Measurements from ENCODE around the gene OR2L8. TPM values are rescaled to one million over a fixed set of nuclear protein-coding genes. Genes with fewer than 3 reads are reported as not detected.

The OR2L8 gene
- polyA plus RNA-seq, 3 donors: not detected

GRCh38 chr1:247966532-247967204, 18.0 kb downstream of the OR2L8 start:
- intact Hi-C loops (cut with micrococcal nuclease): no loop called here
- H3K4me2 ChIP-seq (replicated peaks; ENCODE audit: extremely low read depth, low read length, poor library complexity, severe bottlenecking): peak overlapping the region; percentile 29

GRCh38 chr1:247992986-247993385, 44.3 kb downstream of the OR2L8 start:
- Mint-ChIP-seq H3K4me1 (no peaks in the 10 kb centered on the region), H3K36me3 (no peaks in the 10 kb centered on the region), H3K4me3 (no peak overlapping the region), H3K27ac (no peak overlapping the region), H3K9me3 (peaks cover 0 to 2% (median 0%) of the 10 kb centered on the region in 7 donors), H3K27me3 (ENCODE audit: low read depth in 3 of 3) (peaks cover 0 to 1% (median 0%) of the 10 kb centered on the region in 3 donors)
- H3K79me2 ChIP-seq (ENCODE audit: insufficient read depth, low read length): no peaks in the 10 kb centered on the region
- H4K20me1 ChIP-seq (ENCODE audit: insufficient read depth, low read length): no peaks in the 10 kb centered on the region
- H3K4me3 ChIP-seq (replicated peaks in 1 of 3; ENCODE audit: low read depth in 2 of 3, low read length in 3 of 3): no peak overlapping the region
- no peak overlapping the region for H2AFZ ChIP-seq (ENCODE audit: insufficient read depth, low read depth, low read length, poor library complexity, severe bottlenecking)
- TF ChIP-seq CTCF (IDR thresholded peaks at IDR 0.05): no peak
- no peak overlapping the region for H3K4me2 ChIP-seq (replicated peaks; ENCODE audit: extremely low read depth, low read length, poor library complexity, severe bottlenecking)
- no peaks in the 10 kb centered on the region for H3K9me3 ChIP-seq (replicated peaks in 1 of 2; ENCODE audit: control insufficient read depth in 1 of 2, insufficient read depth in 1 of 2, low read length in 2 of 2)
- H3K27me3 ChIP-seq (ENCODE audit: control insufficient read depth in 2 of 2, insufficient read depth in 2 of 2, low read length in 2 of 2): no peaks in the 10 kb centered on the region
- DNase-seq: no peak
- no peak overlapping the region for H3K27ac ChIP-seq (ENCODE audit: low read depth in 1 of 2, low read length in 2 of 2)
- no CpG with 5 or more reads among the region's 2 CpGs for WGBS (ENCODE audit: insufficient coverage)
- intact Hi-C loops (cut with micrococcal nuclease): no loop called here
- H3K36me3 ChIP-seq (replicated peaks in 1 of 2; ENCODE audit: control insufficient read depth in 1 of 2, insufficient read depth in 2 of 2, low read length in 2 of 2): no peaks in the 10 kb centered on the region
- H3K9ac ChIP-seq (ENCODE audit: insufficient read depth, low read length, poor library complexity, severe bottlenecking): no peak overlapping the region
- no peaks in the 10 kb centered on the region for H3K4me1 ChIP-seq (ENCODE audit: control insufficient read depth in 1 of 2, insufficient read depth in 2 of 2, low read length in 2 of 2)

More at GRCh38 chr1:247966532-247967204, 18.0 kb downstream of the OR2L8 start:
- WGBS (ENCODE audit: insufficient coverage): 25% methylated on average over 2 of the region's 5 CpGs
- TF ChIP-seq CTCF (IDR thresholded peaks at IDR 0.05): no peak
- Mint-ChIP-seq H3K4me3 (peak overlapping the region; percentile 53 to 83), H3K4me1 (peaks cover 21% of the 10 kb centered on the region), H3K36me3 (no peaks in the 10 kb centered on the region), H3K27ac (peak overlapping the region in 2 of 7 donors; percentile 4 to 74), H3K27me3 (ENCODE audit: low read depth in 3 of 3) (peaks cover 0 to 3% (median 0%) of the 10 kb centered on the region in 3 donors), H3K9me3 (peaks cover 0 to 2% (median 0%) of the 10 kb centered on the region in 7 donors)
- Histone ChIP-seq H3K79me2 (ENCODE audit: insufficient read depth, low read length) (no peaks in the 10 kb centered on the region), H3K9me3 (replicated peaks in 1 of 2; ENCODE audit: control insufficient read depth in 1 of 2, insufficient read depth in 1 of 2, low read length in 2 of 2) (no peaks in the 10 kb centered on the region), H3K4me3 (replicated peaks in 1 of 3; ENCODE audit: low read depth in 2 of 3, low read length in 3 of 3) (peak overlapping the region in 1 of 3 experiments; percentile 27), H3K27ac (ENCODE audit: low read depth in 1 of 2, low read length in 2 of 2) (peak overlapping the region in 1 of 2 donors; percentile 10), H2AFZ (ENCODE audit: insufficient read depth, low read depth, low read length, poor library complexity, severe bottlenecking) (peak overlapping the region; percentile 19), H3K9ac (ENCODE audit: insufficient read depth, low read length, poor library complexity, severe bottlenecking) (no peak overlapping the region), H3K4me1 (ENCODE audit: control insufficient read depth in 1 of 2, insufficient read depth in 2 of 2, low read length in 2 of 2) (peaks cover 0 to 7% of the 10 kb centered on the region in 2 donors), H3K27me3 (ENCODE audit: control insufficient read depth in 2 of 2, insufficient read depth in 2 of 2, low read length in 2 of 2) (no peaks in the 10 kb centered on the region), H4K20me1 (ENCODE audit: insufficient read depth, low read length) (no peaks in the 10 kb centered on the region), H3K36me3 (replicated peaks in 1 of 2; ENCODE audit: control insufficient read depth in 1 of 2, insufficient read depth in 2 of 2, low read length in 2 of 2) (no peaks in the 10 kb centered on the region)
- DNase-seq: no peak
